Endothelial cell of umbilical vein (primary cell): ENCODE measurements around the gene UBE2I. TPM values are rescaled to one million over a fixed set of nuclear protein-coding genes. Genes with fewer than 3 reads are reported as not detected.
A peak's percentile ranks its signal among the peaks of the same experiment; 100 is the strongest.

Experiments used
- BruUV-seq: library from RNA; stranded (reverse); fragments of 400-500 nt; replicated peaks from 2 replicates; lab custom pipeline; 2021; lab: Mats Ljungman, UMichigan
- CTCF ChIA-PET: fragments of 300-600, 350-600 bp; sonication (Branson Sonifier 250); formaldehyde crosslinking; loops from one replicate; lab custom pipeline; 2021; ENCODE audit warnings: antibody characterized with exemption, inconsistent platforms; lab: Charles Lee
- POLR2A ChIA-PET: fragments of 300-600, 350-600 bp; sonication (Branson Sonifier 250); formaldehyde crosslinking; loops from one replicate; lab custom pipeline; 2021; ENCODE audit warnings: antibody characterized with exemption, inconsistent platforms; lab: Charles Lee
- DNase-seq: peaks from one replicate; pipeline ENCODE4 v3.0.0-alpha.2; 2011; ENCODE audit warnings: low read depth, low spot score
- FAIRE-seq: peaks from 2 replicates; lab custom pipeline; 2011; peaks lifted over from hg19 to GRCh38; lab: Jason Lieb, UNC
- H2AFZ ChIP-seq: 2 replicates; pipeline ENCODE4 v1.6.0; 2012; ENCODE audit warnings: low read depth, low read length, control low read depth, inconsistent platforms
- H3K27ac ChIP-seq: 2 replicates; pipeline ENCODE4 v1.5.1; 2011; ENCODE audit warnings: low read depth, mild to moderate bottlenecking, control low read depth, low read length, moderate library complexity; ENCODE audit not compliant: insufficient read depth
- H3K27me3 ChIP-seq, 2 experiments: 2 replicates each; pipeline versions ENCODE4 v1.6.0 to v1.6.1; 2011; ENCODE audit warnings: low read length in 2 of 2, mixed read lengths in 1 of 2; ENCODE audit not compliant: control insufficient read depth in 2 of 2, insufficient read depth in 2 of 2
- H3K36me3 ChIP-seq, 2 experiments: 2 replicates in 1 of 2; 3 replicates in 1 of 2; pipeline ENCODE4 v1.5.1; 2011; ENCODE audit warnings: low read length in 2 of 2, mild to moderate bottlenecking in 1 of 2, moderate library complexity in 1 of 2; ENCODE audit not compliant: control insufficient read depth in 2 of 2, insufficient read depth in 2 of 2; ENCODE audit errors: extremely low read depth in 1 of 2
- H3K4me1 ChIP-seq: 3 replicates; pipeline ENCODE4 v1.5.1; 2011; ENCODE audit warnings: mild to moderate bottlenecking, low read length; ENCODE audit not compliant: control insufficient read depth, insufficient read depth; ENCODE audit errors: extremely low read depth
- H3K4me2 ChIP-seq: 2 replicates; pipeline ENCODE4 v1.6.1; 2011; ENCODE audit warnings: low read length, control low read depth, mixed read lengths; ENCODE audit not compliant: insufficient read depth
- H3K4me3 ChIP-seq, 3 experiments: fragments of 200-600 bp in 1 of 3; sonication (generic), shearing (Covaris generic) in 1 of 3; replicated peaks in 1 of 3; 2 replicates each; pipeline ENCODE4 v1.5.1; 2011 to 2016; ENCODE audit warnings: control low read depth in 3 of 3, low read length in 3 of 3, mild to moderate bottlenecking in 2 of 3, inconsistent platforms in 1 of 3, low read depth in 1 of 3, moderate library complexity in 1 of 3; ENCODE audit not compliant: insufficient read depth in 1 of 3
- H3K79me2 ChIP-seq: 2 replicates; pipeline ENCODE4 v1.6.0; 2012; ENCODE audit warnings: low read length, inconsistent platforms; ENCODE audit not compliant: control insufficient read depth, insufficient read depth
- H3K9ac ChIP-seq: replicated peaks from 2 replicates; pipeline ENCODE3; 2011; ENCODE audit warnings: low read length, control low read depth; ENCODE audit not compliant: insufficient read depth; ENCODE audit errors: extremely low read depth
- H3K9me1 ChIP-seq: replicated peaks from 3 replicates; pipeline ENCODE4 v1.6.0; 2011; ENCODE audit warnings: mild to moderate bottlenecking, low read length; ENCODE audit not compliant: control insufficient read depth, insufficient read depth; ENCODE audit errors: extremely low read depth
- H3K9me3 ChIP-seq: replicated peaks from 2 replicates; pipeline ENCODE4 v1.5.1; 2012; ENCODE audit warnings: low read length, inconsistent platforms; ENCODE audit not compliant: control insufficient read depth, insufficient read depth
- H4K20me1 ChIP-seq: replicated peaks from 2 replicates; pipeline ENCODE3; 2011; ENCODE audit warnings: mild to moderate bottlenecking, low read length; ENCODE audit not compliant: control insufficient read depth, insufficient read depth; ENCODE audit errors: extremely low read depth
- EZH2 ChIP-seq: IDR thresholded peaks from 2 replicates; pipeline ENCODE4 v1.6.1; 2012; ENCODE audit warnings: borderline replicate concordance, low read depth, mild to moderate bottlenecking, moderate library complexity, low read length, inconsistent platforms; ENCODE audit not compliant: severe bottlenecking
- FOS ChIP-seq: IDR thresholded peaks from 2 replicates; pipeline ENCODE4 v1.6.1; 2011; ENCODE audit warnings: mild to moderate bottlenecking, low read length, moderate library complexity, borderline replicate concordance; ENCODE audit not compliant: insufficient read depth
- GATA2 ChIP-seq: IDR thresholded peaks from 2 replicates; pipeline ENCODE4 v1.7.0; 2011; ENCODE audit warnings: low read depth, mild to moderate bottlenecking, moderate library complexity, mixed read lengths, low read length; ENCODE audit not compliant: insufficient read length, insufficient read depth
- JUN ChIP-seq: IDR thresholded peaks from 2 replicates; pipeline ENCODE4 v1.6.1; 2011; ENCODE audit warnings: borderline replicate concordance, low read depth; ENCODE audit not compliant: insufficient read length, insufficient read depth
- MYC ChIP-seq: IDR thresholded peaks from one replicate; pipeline ENCODE4 v1.6.1; 2011; ENCODE audit warnings: mild to moderate bottlenecking, low read depth, low read length
- POLR2A ChIP-seq: IDR thresholded peaks from 2 replicates; pipeline ENCODE4 v1.6.1; 2012; ENCODE audit warnings: low read depth, mild to moderate bottlenecking, control low read depth, low read length
- POLR2AphosphoS5 ChIP-seq: IDR thresholded peaks from 2 replicates; pipeline ENCODE4 v1.6.1; 2012; ENCODE audit warnings: low read depth, mild to moderate bottlenecking, control low read depth, low read length, moderate library complexity; ENCODE audit not compliant: insufficient read depth
- dilution Hi-C: fragments of 300-500 bp; cut with MboI; formaldehyde crosslinking; loops from one replicate; pipeline ENCODE4 v1.15.0; 2019; ENCODE audit warnings: low sequenced_read_pairs; ENCODE audit not compliant: extremely low pct_ligation_motif_present
- intact Hi-C: fragments of 100-400 bp; cut with micrococcal nuclease; formaldehyde crosslinking; loops from one replicate; pipeline ENCODE4 v1.10.0; 2022
- polyA plus RNA-seq, 4 experiments: library from polyadenylated mRNA; depleted of rRNA in 3 of 4; stranded (reverse) in 3 of 4; unstranded in 1 of 4; fragments of >200 nt; gene quantifications; 2 replicates each; pipeline versions ENCODE4 v1.2.1 to v1.2.3, GENCODE V29; 2011 to 2012; ENCODE audit warnings: missing spikeins in 1 of 4
- total RNA-seq: library from RNA; stranded (reverse); gene quantifications from 2 replicates; pipeline ENCODE4 v1.2.3, GENCODE V29; 2021
- TF ChIP-seq, protein P1 (sequence below), 2 donors: IDR thresholded peaks; 1 replicate in 1 of 2; 2 replicates in 1 of 2; pipeline ENCODE4 v1.5.1; 2011; ENCODE audit warnings: low read length in 2 of 2, mild to moderate bottlenecking in 2 of 2, moderate library complexity in 2 of 2, control low read depth in 1 of 2, inconsistent platforms in 1 of 2, low read depth in 1 of 2; ENCODE audit not compliant: insufficient read depth in 1 of 2; ENCODE audit errors: extremely low read depth in 1 of 2
- TF ChIP-seq, protein P2 (sequence below): IDR thresholded peaks from 2 replicates; pipeline ENCODE4 v1.6.1; 2011; ENCODE audit not compliant: insufficient read depth, insufficient read length

Gene UBE2I
- total and polyA plus RNA-seq, 2 donors (not counting 3 experiments of a cell fraction or from before 2014, with no cell fraction given) = 122 to 233 TPM

DNA sequence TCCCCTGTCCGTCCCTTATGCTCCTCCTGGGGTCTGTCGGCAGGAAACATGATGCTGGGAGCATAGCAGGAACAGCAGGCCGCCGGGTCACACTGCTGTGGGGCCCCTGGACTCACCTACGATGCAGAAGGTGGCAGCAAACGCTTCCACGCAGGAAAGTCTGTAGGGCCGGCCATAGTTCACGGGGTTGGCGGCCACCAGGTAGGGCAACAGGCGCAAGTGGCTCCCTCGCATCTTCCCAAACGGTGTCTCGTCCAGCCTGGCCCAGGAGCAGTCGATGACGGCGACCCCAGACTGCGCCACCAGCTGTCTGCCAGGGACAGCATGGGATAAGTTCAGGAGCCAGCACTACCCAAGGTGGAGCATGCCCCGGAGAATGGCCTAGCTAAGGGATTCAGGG, 41.3 kb downstream of the UBE2I start:
- DNase-seq = no peak
- Histone ChIP-seq H3K4me1 (peaks cover 13% of the 10 kb centered on the region), H3K27me3 (no peaks in the 10 kb centered on the region), H4K20me1 (no peaks in the 10 kb centered on the region), H3K27ac (no peak overlapping the region), H3K9ac (peak overlapping the region; percentile 72), H3K36me3 (peaks cover 0 to 11% of the 10 kb centered on the region in 2 experiments), H3K9me1 (no peaks in the 10 kb centered on the region), H3K9me3 (no peaks in the 10 kb centered on the region), H3K79me2 (peaks cover 44% of the 10 kb centered on the region), H3K4me3 (peak overlapping the region; percentile 61 to 84 (median 69)), H3K4me2 (peak overlapping the region; percentile 87), H2AFZ (no peak overlapping the region)
- ChIA-PET CTCF (interaction anchor here (1.5 kb wide), 1 partner anchor 12 kb away, joined by 4 read pairs; no protein-coding TSS in a partner anchor), POLR2A (no interaction called here)
- intact Hi-C loops = no loop called here
- FAIRE-seq = no peak
- no TSS peak for BruUV-seq
- dilution Hi-C loops = no loop called here
- TF ChIP-seq GATA2 = no peak
- TF ChIP-seq EZH2 = no peak
- no peak for TF ChIP-seq FOS
- TF ChIP-seq MYC = no peak
- TF ChIP-seq POLR2AphosphoS5 = no peak

DNA sequence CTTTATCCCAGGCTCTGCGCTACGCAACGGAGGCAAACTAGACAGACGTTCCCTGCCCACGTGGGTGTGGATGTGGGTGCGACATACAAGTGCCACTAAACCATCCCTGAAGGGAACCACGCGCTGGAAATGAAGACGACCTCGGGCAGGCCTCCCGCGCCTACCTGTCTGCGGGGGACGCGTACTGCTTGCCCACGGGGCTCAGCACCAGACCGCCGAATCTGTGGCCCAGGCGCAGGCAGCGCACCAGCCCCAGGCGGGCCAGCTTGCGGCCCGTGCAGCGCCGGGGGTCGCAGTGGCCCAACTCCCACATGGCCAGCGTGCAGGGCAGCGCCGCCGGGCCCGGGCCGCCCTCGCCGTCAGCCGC, 41.8 kb downstream of the UBE2I start:
- DNase-seq = no peak
- CTCF ChIA-PET = interaction anchor here (1.5 kb wide), 1 partner anchor 12 kb away, joined by 4 read pairs; no protein-coding TSS in a partner anchor

More for the DNA sequence above, 41.8 kb downstream of the UBE2I start:
- Histone ChIP-seq H3K79me2 (peaks cover 49% of the 10 kb centered on the region), H2AFZ (peak overlapping the region; percentile 69), H3K4me1 (peaks cover 13% of the 10 kb centered on the region), H3K27ac (peak overlapping the region; percentile 3), H3K36me3 (peaks cover 0 to 11% of the 10 kb centered on the region in 2 experiments), H3K9ac (peak overlapping the region; percentile 72), H3K9me1 (no peaks in the 10 kb centered on the region), H3K9me3 (no peaks in the 10 kb centered on the region), H3K4me2 (peak overlapping the region; percentile 87), H3K4me3 (peak overlapping the region; percentile 61 to 84 (median 69)), H3K27me3 (no peaks in the 10 kb centered on the region), H4K20me1 (no peaks in the 10 kb centered on the region)
- intact Hi-C loops (no loop called here), dilution Hi-C loops (no loop called here)
- POLR2A ChIA-PET = no interaction called here
- TSS peak; percentile 35 for BruUV-seq
- no peak for FAIRE-seq
- no peak for TF ChIP-seq JUN
- no peak for TF ChIP-seq POLR2AphosphoS5
- no peak for TF ChIP-seq EZH2
- TF ChIP-seq, protein P1, sequence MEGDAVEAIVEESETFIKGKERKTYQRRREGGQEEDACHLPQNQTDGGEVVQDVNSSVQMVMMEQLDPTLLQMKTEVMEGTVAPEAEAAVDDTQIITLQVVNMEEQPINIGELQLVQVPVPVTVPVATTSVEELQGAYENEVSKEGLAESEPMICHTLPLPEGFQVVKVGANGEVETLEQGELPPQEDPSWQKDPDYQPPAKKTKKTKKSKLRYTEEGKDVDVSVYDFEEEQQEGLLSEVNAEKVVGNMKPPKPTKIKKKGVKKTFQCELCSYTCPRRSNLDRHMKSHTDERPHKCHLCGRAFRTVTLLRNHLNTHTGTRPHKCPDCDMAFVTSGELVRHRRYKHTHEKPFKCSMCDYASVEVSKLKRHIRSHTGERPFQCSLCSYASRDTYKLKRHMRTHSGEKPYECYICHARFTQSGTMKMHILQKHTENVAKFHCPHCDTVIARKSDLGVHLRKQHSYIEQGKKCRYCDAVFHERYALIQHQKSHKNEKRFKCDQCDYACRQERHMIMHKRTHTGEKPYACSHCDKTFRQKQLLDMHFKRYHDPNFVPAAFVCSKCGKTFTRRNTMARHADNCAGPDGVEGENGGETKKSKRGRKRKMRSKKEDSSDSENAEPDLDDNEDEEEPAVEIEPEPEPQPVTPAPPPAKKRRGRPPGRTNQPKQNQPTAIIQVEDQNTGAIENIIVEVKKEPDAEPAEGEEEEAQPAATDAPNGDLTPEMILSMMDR (IDR thresholded peaks at IDR 0.05; ENCODE audit: extremely low read depth in 1 of 2, insufficient read depth in 1 of 2, low read depth in 1 of 2, low read length in 2 of 2) = no peak
- no peak for TF ChIP-seq MYC
- no peak for TF ChIP-seq GATA2
- TF ChIP-seq FOS = no peak
- TF ChIP-seq, protein P2, sequence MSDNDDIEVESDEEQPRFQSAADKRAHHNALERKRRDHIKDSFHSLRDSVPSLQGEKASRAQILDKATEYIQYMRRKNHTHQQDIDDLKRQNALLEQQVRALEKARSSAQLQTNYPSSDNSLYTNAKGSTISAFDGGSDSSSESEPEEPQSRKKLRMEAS = no peak
- no peak for TF ChIP-seq POLR2A
